Skeletal muscle tissue (tissue), 4 donors: ENCODE measurements around the gene NPB. TPM values are rescaled to one million over a fixed set of nuclear protein-coding genes. Genes with fewer than 3 reads are reported as not detected.

ENCODE experiments used
- H3K27ac ChIP-seq: one replicate; pipeline ENCODE4 v1.7.0; 2013; ENCODE audit warnings: mild to moderate bottlenecking, low read depth, low read length, inconsistent platforms
- H3K27me3 ChIP-seq, 3 donors: one replicate each; pipeline ENCODE4 v1.7.0; 2013; ENCODE audit warnings: low read length in 3 of 3; ENCODE audit not compliant: control insufficient read depth in 3 of 3, insufficient read depth in 3 of 3
- H3K36me3 ChIP-seq, 3 donors: one replicate each; pipeline ENCODE4 v1.7.0; 2013; ENCODE audit warnings: low read length in 3 of 3; ENCODE audit not compliant: control insufficient read depth in 3 of 3, insufficient read depth in 3 of 3
- H3K4me1 ChIP-seq, 3 donors: one replicate each; pipeline ENCODE4 v1.7.0; 2013; ENCODE audit warnings: low read length in 3 of 3, mild to moderate bottlenecking in 3 of 3; ENCODE audit not compliant: control insufficient read depth in 3 of 3, insufficient read depth in 3 of 3
- H3K4me3 ChIP-seq, 3 donors: one replicate each; pipeline ENCODE4 v1.7.0; 2013; ENCODE audit warnings: low read length in 3 of 3
- H3K9ac ChIP-seq, 3 donors: one replicate each; pipeline ENCODE4 v1.7.0; 2013; ENCODE audit warnings: low read length in 3 of 3, mild to moderate bottlenecking in 3 of 3, moderate library complexity in 2 of 3, low read depth in 1 of 3
- H3K9me3 ChIP-seq, 3 donors: one replicate each; pipeline ENCODE4 v1.7.0; 2013; ENCODE audit warnings: low read length in 3 of 3; ENCODE audit not compliant: control insufficient read depth in 3 of 3
- total RNA-seq: library from RNA; depleted of rRNA; stranded (reverse); fragments of >200 nt; gene quantifications from one replicate; pipeline ENCODE4 v1.2.3, GENCODE V29; 2014
- donor health status: Osteomylitis.

NPB gene
- total RNA-seq, 1 donor from 2014 or later = 1.0 TPM

DNA sequence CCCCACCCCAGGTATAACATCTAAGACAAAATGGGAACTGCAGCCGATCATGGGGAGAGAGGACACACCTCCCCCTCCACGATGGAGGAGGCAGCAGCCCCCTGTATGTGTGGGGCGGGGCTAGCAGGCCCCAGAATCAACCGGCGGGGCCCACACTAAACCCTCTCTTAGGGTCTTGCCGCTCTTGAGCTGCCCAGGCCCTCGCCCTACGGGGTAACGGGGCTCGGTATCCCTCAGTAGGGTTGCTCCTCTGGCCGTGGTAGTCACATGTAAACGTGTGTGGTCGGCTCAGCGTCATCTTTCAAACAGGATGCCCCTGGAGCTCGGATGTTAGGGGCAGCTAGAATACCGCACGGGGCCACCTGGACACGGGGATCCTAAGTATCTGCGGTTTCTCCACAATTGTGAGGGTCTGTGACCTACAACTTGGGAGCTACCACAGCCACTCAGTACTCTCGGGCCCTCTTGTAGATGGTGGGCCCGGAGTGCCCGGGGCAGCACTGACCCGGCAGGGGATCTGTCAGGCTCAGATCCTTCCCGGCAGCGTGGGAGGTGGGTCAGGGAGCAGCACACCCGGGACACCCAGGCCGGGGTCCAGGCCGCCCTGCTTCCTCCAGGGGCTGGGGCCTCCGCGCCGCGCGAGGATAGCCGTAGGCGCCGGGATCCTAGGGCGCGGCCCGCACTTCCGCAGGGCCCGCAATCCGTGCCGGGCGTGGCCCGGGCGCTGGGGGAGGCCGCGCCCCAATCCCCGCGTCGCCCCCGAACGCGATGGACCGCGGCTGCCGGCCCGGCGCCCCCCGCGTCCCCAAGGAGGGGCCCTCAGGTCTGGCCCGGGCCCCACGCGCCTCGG lies 31.7 kb upstream of the NPB start:
- Histone ChIP-seq H3K9me3 (no peaks in the 10 kb centered on the region), H3K36me3 (peaks cover 11 to 20% (median 11%) of the 10 kb centered on the region in 3 donors), H3K9ac (peak overlapping the region; percentile 83 to 90 (median 87)), H3K27ac (peak overlapping the region; percentile 83), H3K27me3 (no peaks in the 10 kb centered on the region), H3K4me3 (peak overlapping the region; percentile 76 to 78 (median 78)), H3K4me1 (peaks cover 38 to 70% (median 42%) of the 10 kb centered on the region in 3 donors)

- H3K9me3 ChIP-seq = no peaks in the 10 kb centered on the region
- peak within 1 kb of the TSS; percentile 96 to 99 (median 99) for H3K9ac ChIP-seq
- peak within 1 kb of the TSS; percentile 97 for H3K27ac ChIP-seq
- H3K4me3 ChIP-seq = peak within 1 kb of the TSS; percentile 82 to 96 (median 96)
- no peaks in the 10 kb centered on the region for H3K27me3 ChIP-seq
- peaks cover 34 to 64% (median 37%) of the 10 kb centered on the region in 3 donors for H3K4me1 ChIP-seq
- H3K36me3 ChIP-seq = peaks cover 11 to 19% (median 11%) of the 10 kb centered on the region in 3 donors
These were observed 31.1 kb upstream of the NPB start, which contains the start of gene ARHGDIA for GRCh38 chr17:81870981-81871386. Gene ARHGDIA, minus strand, starts transcription at chr17:81871337. Its CDS starts 1,407 bp downstream, at chr17:81869930.

- H3K4me1 ChIP-seq = peaks cover 28 to 58% (median 33%) of the 10 kb centered on the region in 3 donors
- peaks cover 11 to 19% (median 11%) of the 10 kb centered on the region in 3 donors for H3K36me3 ChIP-seq
- H3K27me3 ChIP-seq = no peaks in the 10 kb centered on the region
- H3K9me3 ChIP-seq = no peaks in the 10 kb centered on the region
- peak overlapping the region; percentile 96 to 99 (median 99) for H3K9ac ChIP-seq
- H3K27ac ChIP-seq = peak overlapping the region; percentile 97
- H3K4me3 ChIP-seq = peak overlapping the region; percentile 82 to 96 (median 96)
These were observed 30.4 kb upstream of the NPB start for GRCh38 chr17:81871387-81872230.

DNA sequence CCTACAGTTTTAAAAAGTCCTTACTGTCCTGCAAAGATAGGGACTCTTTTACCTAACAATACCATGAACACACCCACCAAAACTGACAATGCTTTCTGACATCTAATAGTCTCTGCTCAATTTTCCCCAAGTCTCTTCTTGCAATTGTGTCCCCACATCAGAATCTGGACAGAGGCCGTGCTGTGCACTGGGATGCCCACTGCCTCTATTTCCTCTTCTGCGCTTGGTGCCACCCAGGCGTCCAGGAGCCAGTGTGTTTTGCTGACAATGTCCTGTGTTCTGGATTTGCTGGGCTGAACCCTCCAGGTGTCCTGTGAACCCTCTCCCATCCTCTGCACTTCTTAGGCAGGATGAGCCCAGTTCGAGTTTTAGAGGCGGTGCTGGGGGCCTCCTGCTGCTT lies 24.5 kb upstream of the NPB start:
- H3K4me1 ChIP-seq = peaks cover 0 to 5% (median 4%) of the 10 kb centered on the region in 3 donors
- H3K36me3 ChIP-seq = peaks cover 12 to 15% (median 14%) of the 10 kb centered on the region in 3 donors
- no peak overlapping the region for H3K27ac ChIP-seq
- no peaks in the 10 kb centered on the region for H3K27me3 ChIP-seq
- no peak overlapping the region for H3K9ac ChIP-seq
- no peak overlapping the region for H3K4me3 ChIP-seq
- H3K9me3 ChIP-seq = no peaks in the 10 kb centered on the region

DNA sequence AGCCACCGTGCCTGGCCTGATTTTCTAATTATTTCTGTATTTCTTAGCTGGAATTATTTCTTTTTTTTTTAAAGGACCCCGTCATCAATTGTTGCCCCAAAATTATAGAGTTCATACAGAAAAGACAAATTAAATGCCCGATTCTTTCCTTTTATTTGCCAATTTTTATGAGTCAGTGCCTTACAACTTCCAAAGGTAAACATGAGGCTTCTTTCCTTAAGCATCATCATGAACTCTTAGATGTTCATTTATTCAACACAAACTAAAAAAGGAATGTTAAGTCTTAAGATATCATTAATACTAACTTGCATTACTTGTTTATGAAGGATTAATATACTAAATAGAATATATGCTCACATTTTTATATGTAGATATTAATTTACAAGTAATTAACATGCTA lies 23.7 kb upstream of the NPB start:
- Histone ChIP-seq H3K9me3 (no peaks in the 10 kb centered on the region), H3K4me1 (no peaks in the 10 kb centered on the region)

DNA sequence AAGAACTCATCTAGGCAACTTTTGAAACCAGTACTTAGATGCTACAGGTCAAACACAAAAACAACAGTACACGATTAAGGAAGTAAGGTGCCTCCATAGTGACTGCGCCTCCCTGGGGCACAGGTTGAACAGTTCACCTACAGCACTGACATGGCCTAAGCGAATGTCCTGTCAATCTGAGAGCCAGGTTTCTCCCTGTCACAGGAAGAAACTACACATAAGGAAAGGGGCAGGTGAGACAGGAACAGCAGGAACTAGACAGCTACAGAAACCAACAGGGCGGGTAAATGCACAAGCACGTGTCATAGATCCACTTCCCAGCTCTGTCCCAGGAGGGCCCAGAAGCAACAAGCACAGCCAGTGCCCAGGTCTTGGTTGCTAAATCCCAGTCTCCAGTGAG lies 22.9 kb upstream of the NPB start:
- Histone ChIP-seq H3K27me3 (no peaks in the 10 kb centered on the region), H3K36me3 (peaks cover 12 to 15% (median 14%) of the 10 kb centered on the region in 3 donors), H3K9ac (no peak overlapping the region), H3K4me1 (peaks cover 0 to 2% (median under 1%) of the 10 kb centered on the region in 3 donors), H3K9me3 (no peaks in the 10 kb centered on the region), H3K27ac (no peak overlapping the region), H3K4me3 (no peak overlapping the region)

More for the DNA sequence above, 23.7 kb upstream of the NPB start:
- Histone ChIP-seq H3K4me3 (no peak overlapping the region), H3K36me3 (peaks cover 12 to 15% (median 14%) of the 10 kb centered on the region in 3 donors), H3K9ac (no peak overlapping the region), H3K27ac (no peak overlapping the region), H3K27me3 (no peaks in the 10 kb centered on the region)

DNA sequence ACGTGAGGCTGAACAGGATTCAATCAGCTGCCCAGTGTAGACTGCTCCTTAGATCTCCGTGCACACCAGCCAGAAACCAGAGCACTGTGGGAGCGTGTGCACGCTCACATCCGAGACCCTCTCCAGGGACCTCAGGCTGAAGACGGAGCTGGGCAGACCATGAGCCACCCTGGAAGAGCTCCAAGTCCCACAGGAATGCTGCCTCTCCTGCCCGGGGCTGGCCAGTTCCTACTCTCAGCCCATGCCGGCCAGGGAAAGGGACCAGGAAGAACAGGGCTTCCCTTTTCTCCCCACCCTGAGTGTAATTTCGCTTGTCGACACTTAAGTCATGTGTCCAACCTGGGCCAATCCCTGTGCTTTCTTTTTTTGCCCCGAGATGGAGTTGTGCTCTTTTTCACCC lies 17.5 kb upstream of the NPB start:
- Histone ChIP-seq H3K27ac (peak overlapping the region; percentile 92), H3K9ac (peak overlapping the region in 1 of 3 donors; percentile 75), H3K4me3 (no peak overlapping the region), H3K4me1 (peaks cover 29 to 43% (median 34%) of the 10 kb centered on the region in 3 donors), H3K9me3 (no peaks in the 10 kb centered on the region), H3K36me3 (peaks cover 29 to 45% (median 33%) of the 10 kb centered on the region in 3 donors), H3K27me3 (no peaks in the 10 kb centered on the region)

- Histone ChIP-seq H3K4me1 (peaks cover 33 to 48% (median 38%) of the 10 kb centered on the region in 3 donors), H3K27ac (peak overlapping the region; percentile 92), H3K36me3 (peaks cover 30 to 46% (median 35%) of the 10 kb centered on the region in 3 donors), H3K4me3 (no peak overlapping the region), H3K9me3 (no peaks in the 10 kb centered on the region), H3K27me3 (no peaks in the 10 kb centered on the region), H3K9ac (peak overlapping the region in 2 of 3 donors; percentile 33 to 75)
These were observed 17.1 kb upstream of the NPB start for GRCh38 chr17:81884968-81885367.

- no peaks in the 10 kb centered on the region for H3K27me3 ChIP-seq
- H3K36me3 ChIP-seq = peaks cover 30 to 49% (median 35%) of the 10 kb centered on the region in 3 donors
- H3K9ac ChIP-seq = peak overlapping the region; percentile 40 to 75 (median 73)
- H3K9me3 ChIP-seq = no peaks in the 10 kb centered on the region
- H3K4me3 ChIP-seq = peak overlapping the region in 2 of 3 donors; percentile 22 to 38
- peak overlapping the region; percentile 92 for H3K27ac ChIP-seq
- H3K4me1 ChIP-seq = peaks cover 38 to 52% (median 42%) of the 10 kb centered on the region in 3 donors
These were observed 16.6 kb upstream of the NPB start for GRCh38 chr17:81885454-81885853.
